Activated T-cell treated with anti-CD3 and anti-CD28 coated beads for 4 hours (primary cell): ENCODE data around the gene RXRB.
"Not testable (repeated sequence)": the region's sequence is repeated elsewhere in the genome, so short reads cannot be mapped to it uniquely, and the experiment has no call there.

Experiments
- DNase-seq: peaks from one replicate; pipeline ENCODE4 v3.0.0-alpha.2; 2020

RXRB gene

GRCh38 chr6:33160728-33161344, 39.6 kb downstream of the RXRB start:
- DNase-seq: no peak

- no peak for DNase-seq
These were observed 40.4 kb downstream of the RXRB start for GRCh38 chr6:33160096-33160495.

GRCh38 chr6:33156964-33157363, 43.5 kb downstream of the RXRB start:
- DNase-seq: no peak

- no peak for DNase-seq
These were observed 43.9 kb downstream of the RXRB start for GRCh38 chr6:33156561-33156960.

- no peak for DNase-seq
These were observed 46.1 kb downstream of the RXRB start for GRCh38 chr6:33154349-33154748.

GRCh38 chr6:33151050-33151449, 49.4 kb downstream of the RXRB start:
- DNase-seq: no peak

GRCh38 chr6:33150560-33150959, 49.9 kb downstream of the RXRB start:
- DNase-seq: not testable (repeated sequence)

GRCh38 chr6:33147807-33148666, 52.4 kb downstream of the RXRB start:
- no peak for DNase-seq

- no peak for DNase-seq
These were observed 56.1 kb downstream of the RXRB start for GRCh38 chr6:33144373-33144772.
